Astrocyte (in vitro differentiated cells and primary cell): ENCODE results near the gene ZFHX3. TPM values are rescaled to one million over a fixed set of nuclear protein-coding genes. Genes with fewer than 3 reads are reported as not detected.

Experiments
- DNase-seq: peaks from one replicate; pipeline ENCODE4 v3.0.0-alpha.2; 2010; ENCODE audit warnings: low read depth
- FAIRE-seq: peaks from 2 replicates; lab custom pipeline; 2011; peaks lifted over from hg19 to GRCh38; lab: Jason Lieb, UNC
- H2AFZ ChIP-seq: 2 replicates; pipeline ENCODE4 v1.6.0; 2012; ENCODE audit warnings: low read depth, low read length, inconsistent platforms
- H3K27ac ChIP-seq: 2 replicates; pipeline ENCODE4 v1.5.1; 2011; ENCODE audit warnings: low read depth, low read length, inconsistent platforms
- H3K27me3 ChIP-seq: 2 replicates; pipeline ENCODE4 v1.6.0; 2011; ENCODE audit warnings: low read length, inconsistent platforms; ENCODE audit not compliant: insufficient read depth
- H3K36me3 ChIP-seq: 2 replicates; pipeline ENCODE4 v1.5.1; 2011; ENCODE audit warnings: low read length, inconsistent platforms; ENCODE audit not compliant: insufficient read depth
- H3K4me1 ChIP-seq: 2 replicates; pipeline ENCODE4 v1.5.1; 2011; ENCODE audit warnings: low read length, inconsistent platforms; ENCODE audit not compliant: insufficient read depth
- H3K4me2 ChIP-seq: 2 replicates; pipeline ENCODE4 v1.6.0; 2012; ENCODE audit warnings: low read length, inconsistent platforms
- H3K4me3 ChIP-seq: 2 replicates; pipeline ENCODE4 v1.5.1; 2011; ENCODE audit warnings: low read depth, mild to moderate bottlenecking, low read length, inconsistent platforms; ENCODE audit not compliant: insufficient read depth
- H3K79me2 ChIP-seq: 2 replicates; pipeline ENCODE4 v1.6.0; 2012; ENCODE audit warnings: mild to moderate bottlenecking, low read length, inconsistent platforms; ENCODE audit not compliant: insufficient read depth
- H3K9ac ChIP-seq: 2 replicates; pipeline ENCODE4 v1.6.0; 2012; ENCODE audit warnings: mild to moderate bottlenecking, low read length, inconsistent platforms
- H3K9me3 ChIP-seq: 2 replicates; pipeline ENCODE4 v1.5.1; 2012; ENCODE audit warnings: low read depth, mild to moderate bottlenecking, low read length, inconsistent platforms; ENCODE audit not compliant: insufficient read depth
- H4K20me1 ChIP-seq: 2 replicates; pipeline ENCODE4 v1.6.0; 2012; ENCODE audit warnings: low read length, inconsistent platforms; ENCODE audit not compliant: insufficient read depth
- H3K27ac Mint-ChIP-seq: one replicate; pipeline ENCODE4 v1.8.0; 2021; ENCODE audit warnings: mild to moderate bottlenecking, mixed read lengths; ENCODE audit not compliant: unreplicated experiment
- H3K27me3 Mint-ChIP-seq: one replicate; pipeline ENCODE4 v1.8.0; 2021; ENCODE audit warnings: low read depth, mixed read lengths; ENCODE audit not compliant: unreplicated experiment
- H3K36me3 Mint-ChIP-seq: one replicate; pipeline ENCODE4 v1.8.0; 2021; ENCODE audit warnings: low read depth, mixed read lengths; ENCODE audit not compliant: unreplicated experiment
- H3K4me1 Mint-ChIP-seq: one replicate; pipeline ENCODE4 v1.8.0; 2021; ENCODE audit warnings: low read depth, mixed read lengths; ENCODE audit not compliant: unreplicated experiment
- H3K4me3 Mint-ChIP-seq: one replicate; pipeline ENCODE4 v1.8.0; 2021; ENCODE audit warnings: mild to moderate bottlenecking, moderate library complexity, mixed read lengths; ENCODE audit not compliant: unreplicated experiment
- H3K9me3 Mint-ChIP-seq: one replicate; pipeline ENCODE4 v1.8.0; 2021; ENCODE audit warnings: mild to moderate bottlenecking, mixed read lengths; ENCODE audit not compliant: unreplicated experiment
- CTCF ChIP-seq: IDR thresholded peaks from 2 replicates; pipeline ENCODE4 v1.5.1; 2011; ENCODE audit warnings: low read depth, mild to moderate bottlenecking, inconsistent platforms, low read length, moderate library complexity; ENCODE audit not compliant: insufficient read depth
- EZH2 ChIP-seq: IDR thresholded peaks from 2 replicates; pipeline ENCODE4 v1.6.1; 2012; ENCODE audit warnings: mild to moderate bottlenecking, low read length, inconsistent platforms; ENCODE audit not compliant: insufficient read depth
- total RNA-seq: library from RNA; stranded (reverse); gene quantifications from 2 replicates; pipeline ENCODE4 v1.2.1, GENCODE V29; 2021

Gene ZFHX3
- total RNA-seq, 1 donor from 2014 or later: 19.7 TPM

DNA sequence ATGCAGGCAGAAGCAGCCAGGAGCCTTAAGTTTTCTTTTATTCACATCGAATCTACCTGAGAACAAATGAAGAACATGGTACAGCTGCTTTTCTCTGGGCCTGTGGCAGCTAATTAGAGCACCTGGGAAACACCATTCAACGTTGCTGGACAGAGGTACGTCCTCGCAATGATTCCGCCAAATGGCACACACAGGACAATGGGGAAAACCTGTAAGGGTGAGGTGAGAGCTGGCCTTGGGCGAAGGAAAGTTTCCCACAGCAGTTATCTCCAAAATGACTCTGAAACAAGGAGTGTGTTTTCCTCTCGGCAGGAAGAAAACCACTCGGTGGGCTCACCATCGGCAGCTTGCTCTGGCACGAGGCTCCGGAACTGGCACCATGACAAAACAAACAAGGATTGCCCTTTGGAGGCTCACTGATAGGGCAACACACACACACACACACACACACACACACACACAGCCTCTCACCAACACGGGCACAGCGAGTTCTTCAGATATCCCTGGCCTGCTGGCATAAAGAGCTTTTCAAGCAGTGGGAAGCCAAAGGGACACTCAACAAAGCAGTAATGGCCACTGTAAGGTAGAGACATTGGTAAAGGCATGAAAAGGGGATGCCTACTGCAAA lies 73.7 kb downstream of the ZFHX3 start:
- Histone ChIP-seq H3K79me2 (peaks cover 82% of the 10 kb centered on the region), H3K4me2 (no peak overlapping the region), H2AFZ (no peak overlapping the region), H3K9ac (no peak overlapping the region), H4K20me1 (peaks cover 84% of the 10 kb centered on the region), H3K4me1 (no peaks in the 10 kb centered on the region), H3K27me3 (no peaks in the 10 kb centered on the region), H3K9me3 (no peaks in the 10 kb centered on the region), H3K36me3 (no peaks in the 10 kb centered on the region), H3K4me3 (no peak overlapping the region), H3K27ac (no peak overlapping the region)
- TF ChIP-seq CTCF: no peak
- no peak for TF ChIP-seq EZH2
- DNase-seq: no peak
- H3K9me3 Mint-ChIP-seq: peaks cover 1% of the 10 kb centered on the region
- no peak overlapping the region for H3K27ac Mint-ChIP-seq
- no peaks in the 10 kb centered on the region for H3K27me3 Mint-ChIP-seq
- no peak for FAIRE-seq
- H3K36me3 Mint-ChIP-seq: peaks cover 5% of the 10 kb centered on the region
- H3K4me1 Mint-ChIP-seq: no peaks in the 10 kb centered on the region
- no peak overlapping the region for H3K4me3 Mint-ChIP-seq

GRCh38 chr16:72972878-72973571 lies 74.9 kb downstream of the ZFHX3 start:
- no peaks in the 10 kb centered on the region for H3K27me3 Mint-ChIP-seq
- TF ChIP-seq EZH2 (no peak), CTCF (no peak)
- no peaks in the 10 kb centered on the region for H3K4me1 Mint-ChIP-seq
- Histone ChIP-seq H2AFZ (no peak overlapping the region), H3K36me3 (no peaks in the 10 kb centered on the region), H3K79me2 (peaks cover 78% of the 10 kb centered on the region), H3K9me3 (no peaks in the 10 kb centered on the region), H3K9ac (no peak overlapping the region), H3K27me3 (no peaks in the 10 kb centered on the region), H3K4me3 (no peak overlapping the region), H4K20me1 (peaks cover 80% of the 10 kb centered on the region), H3K4me2 (no peak overlapping the region), H3K27ac (no peak overlapping the region), H3K4me1 (no peaks in the 10 kb centered on the region)
- no peak overlapping the region for H3K27ac Mint-ChIP-seq
- no peak overlapping the region for H3K4me3 Mint-ChIP-seq
- DNase-seq: no peak
- H3K9me3 Mint-ChIP-seq: peaks cover 1% of the 10 kb centered on the region
- no peak for FAIRE-seq
- H3K36me3 Mint-ChIP-seq: peaks cover 5% of the 10 kb centered on the region

DNA sequence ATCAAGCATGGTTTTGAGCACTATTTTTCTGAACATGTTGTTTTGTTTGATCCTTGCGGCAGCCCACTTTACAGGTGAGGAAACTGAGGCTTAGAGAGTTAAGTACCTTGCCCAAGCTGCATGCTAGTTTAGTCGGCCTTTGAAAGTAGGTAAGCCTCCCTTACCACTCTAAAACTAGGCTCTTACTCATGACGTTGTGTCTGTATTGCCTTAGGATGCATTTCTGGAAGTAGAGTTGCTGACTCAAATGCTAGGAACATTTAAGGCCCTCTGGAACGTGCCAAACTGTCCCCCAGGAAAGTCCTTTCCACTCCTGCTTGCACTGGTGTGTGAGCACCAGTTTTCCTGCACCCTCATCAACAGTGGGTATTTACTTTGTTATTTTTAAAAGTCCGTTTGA lies 76.6 kb downstream of the ZFHX3 start:
- Mint-ChIP-seq H3K36me3 (peaks cover 5% of the 10 kb centered on the region), H3K9me3 (peaks cover under 1% of the 10 kb centered on the region), H3K27ac (no peak overlapping the region), H3K4me3 (no peak overlapping the region), H3K27me3 (no peaks in the 10 kb centered on the region), H3K4me1 (no peaks in the 10 kb centered on the region)
- no peaks in the 10 kb centered on the region for H3K27me3 ChIP-seq
- H3K4me3 ChIP-seq: no peak overlapping the region
- no peaks in the 10 kb centered on the region for H3K36me3 ChIP-seq
- H3K9ac ChIP-seq: no peak overlapping the region
- no peak overlapping the region for H2AFZ ChIP-seq
- peaks cover 79% of the 10 kb centered on the region for H4K20me1 ChIP-seq
- no peak overlapping the region for H3K27ac ChIP-seq
- H3K79me2 ChIP-seq: peaks cover 75% of the 10 kb centered on the region
- H3K4me1 ChIP-seq: no peaks in the 10 kb centered on the region
- TF ChIP-seq EZH2: no peak
- no peak for TF ChIP-seq CTCF
- DNase-seq (no peak), FAIRE-seq (no peak)
- H3K9me3 ChIP-seq: no peaks in the 10 kb centered on the region
- H3K4me2 ChIP-seq: no peak overlapping the region
